Measurements from ENCODE around the gene SNX27.

DNA sequence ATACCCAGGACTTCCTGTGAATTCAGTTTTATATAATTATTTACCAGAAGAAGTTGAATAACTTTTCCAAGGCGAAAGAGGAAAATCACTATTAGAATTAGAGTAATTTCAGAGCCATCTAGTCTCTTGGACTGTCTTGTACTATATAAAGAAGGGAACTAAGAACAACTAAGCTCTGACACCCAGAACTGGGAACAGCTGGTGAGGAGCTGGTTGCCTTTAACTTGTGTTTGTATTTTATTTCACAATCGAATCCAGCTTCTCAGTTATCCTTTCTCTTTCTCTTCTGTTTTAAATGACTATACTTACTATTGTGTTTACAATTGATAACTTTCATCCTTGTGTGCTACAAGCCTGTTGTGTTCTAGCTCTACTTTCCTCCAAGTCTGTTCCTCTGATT is 8.4 kb downstream of the SNX27 start:
- TF ChIP-seq CTCF (IDR thresholded peaks at IDR 0.05) (no peak), POLR2A (IDR thresholded peaks at IDR 0.05) (no peak)

Data from right lobe of liver (tissue), 4 donors.